ENCODE data around the gene GCNT3. TPM values are rescaled to one million over a fixed set of nuclear protein-coding genes. Genes with fewer than 3 reads are reported as not detected.
"Not testable (repeated sequence)": the region's sequence is repeated elsewhere in the genome, so short reads cannot be mapped to it uniquely, and the experiment has no call there.

Gene GCNT3
- total RNA-seq, 4 donors from 2014 or later, result 30.5 to 112 (median 77.6) TPM

DNA sequence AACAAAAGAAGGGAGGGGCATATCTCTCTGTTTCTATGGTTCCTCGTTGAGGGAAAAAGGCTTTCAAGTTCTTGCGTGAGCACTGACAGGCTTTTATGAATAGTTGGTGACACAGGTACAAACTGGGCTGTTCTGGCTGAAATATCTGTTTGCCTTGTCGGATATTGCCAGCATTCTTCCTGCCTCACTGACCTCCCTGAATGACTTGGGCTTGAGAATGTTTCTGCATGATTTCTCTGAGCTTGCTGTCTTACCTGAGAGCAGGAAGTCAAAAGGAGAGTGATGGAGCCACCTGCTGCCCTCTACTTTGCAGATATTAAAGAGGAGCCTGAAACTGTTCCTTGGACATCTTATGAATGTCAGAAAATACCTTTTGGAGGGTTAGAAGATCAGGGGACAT is 4.8 kb downstream of the GCNT3 start:
- H3K4me1 ChIP-seq, result peaks cover 0 to 28% (median 0%) of the 10 kb centered on the region in 4 donors
- no peaks in the 10 kb centered on the region for H3K36me3 ChIP-seq
- peak overlapping the region in 2 of 4 donors; percentile 55 to 63 for H3K27ac ChIP-seq
- H3K27me3 ChIP-seq, result no peaks in the 10 kb centered on the region
- H3K4me3 ChIP-seq, result peak overlapping the region in 2 of 4 donors; percentile 27 to 57
- no peaks in the 10 kb centered on the region for H3K9me3 ChIP-seq
- DNase-seq, result no peak
- TF ChIP-seq POLR2A (IDR thresholded peaks at IDR 0.05), result no peak
- TF ChIP-seq, protein P1, sequence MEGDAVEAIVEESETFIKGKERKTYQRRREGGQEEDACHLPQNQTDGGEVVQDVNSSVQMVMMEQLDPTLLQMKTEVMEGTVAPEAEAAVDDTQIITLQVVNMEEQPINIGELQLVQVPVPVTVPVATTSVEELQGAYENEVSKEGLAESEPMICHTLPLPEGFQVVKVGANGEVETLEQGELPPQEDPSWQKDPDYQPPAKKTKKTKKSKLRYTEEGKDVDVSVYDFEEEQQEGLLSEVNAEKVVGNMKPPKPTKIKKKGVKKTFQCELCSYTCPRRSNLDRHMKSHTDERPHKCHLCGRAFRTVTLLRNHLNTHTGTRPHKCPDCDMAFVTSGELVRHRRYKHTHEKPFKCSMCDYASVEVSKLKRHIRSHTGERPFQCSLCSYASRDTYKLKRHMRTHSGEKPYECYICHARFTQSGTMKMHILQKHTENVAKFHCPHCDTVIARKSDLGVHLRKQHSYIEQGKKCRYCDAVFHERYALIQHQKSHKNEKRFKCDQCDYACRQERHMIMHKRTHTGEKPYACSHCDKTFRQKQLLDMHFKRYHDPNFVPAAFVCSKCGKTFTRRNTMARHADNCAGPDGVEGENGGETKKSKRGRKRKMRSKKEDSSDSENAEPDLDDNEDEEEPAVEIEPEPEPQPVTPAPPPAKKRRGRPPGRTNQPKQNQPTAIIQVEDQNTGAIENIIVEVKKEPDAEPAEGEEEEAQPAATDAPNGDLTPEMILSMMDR (IDR thresholded peaks at IDR 0.05), result peak in 3 of 6 experiments; percentile 35 to 54 (median 39)

GRCh38 chr15:59618406-59618805 is 6.8 kb downstream of the GCNT3 start:
- DNase-seq, result no peak
- peak overlapping the region in 1 of 4 donors; percentile 22 for H3K4me3 ChIP-seq
- TF ChIP-seq, protein P1 (IDR thresholded peaks at IDR 0.05), result no peak
- no peak for TF ChIP-seq POLR2A (IDR thresholded peaks at IDR 0.05)
- peaks cover 0 to 28% (median 0%) of the 10 kb centered on the region in 4 donors for H3K4me1 ChIP-seq
- no peaks in the 10 kb centered on the region for H3K27me3 ChIP-seq
- H3K36me3 ChIP-seq, result no peaks in the 10 kb centered on the region
- H3K27ac ChIP-seq, result peak overlapping the region in 1 of 4 donors; percentile 21
- H3K9me3 ChIP-seq, result no peaks in the 10 kb centered on the region

DNA sequence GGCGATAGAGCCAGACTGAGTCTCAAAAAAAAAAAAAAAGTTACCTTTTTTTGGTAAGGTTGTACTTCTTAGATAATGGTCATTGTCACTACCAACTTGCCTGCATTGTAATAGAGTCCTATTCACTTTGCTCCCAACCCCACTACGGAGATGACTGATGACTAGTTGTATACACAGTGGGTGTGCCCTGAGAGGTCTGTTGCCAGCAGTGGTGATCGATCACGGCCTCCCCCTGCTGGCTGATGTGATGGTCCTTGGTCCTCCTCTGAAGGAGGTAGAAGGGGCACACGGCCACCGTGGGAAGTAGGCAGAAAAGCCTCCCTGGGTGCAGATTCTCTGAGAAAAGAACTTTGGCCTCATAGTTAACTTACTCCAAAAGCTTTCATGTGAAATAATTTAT is 10.7 kb downstream of the GCNT3 start:
- H3K4me3 ChIP-seq, result no peak overlapping the region
- H3K9me3 ChIP-seq, result no peaks in the 10 kb centered on the region
- TF ChIP-seq, protein P1 (IDR thresholded peaks at IDR 0.05), result peak in 4 of 6 experiments; percentile 27 to 73 (median 66)
- no peak for TF ChIP-seq POLR2A (IDR thresholded peaks at IDR 0.05)
- no peaks in the 10 kb centered on the region for H3K27me3 ChIP-seq
- H3K36me3 ChIP-seq, result peaks cover 0 to 5% (median 0%) of the 10 kb centered on the region in 3 donors
- peak; percentile 48 to 87 (median 81) for DNase-seq
- H3K4me1 ChIP-seq, result peaks cover 0 to 20% (median 0%) of the 10 kb centered on the region in 4 donors
- H3K27ac ChIP-seq, result no peak overlapping the region

DNA sequence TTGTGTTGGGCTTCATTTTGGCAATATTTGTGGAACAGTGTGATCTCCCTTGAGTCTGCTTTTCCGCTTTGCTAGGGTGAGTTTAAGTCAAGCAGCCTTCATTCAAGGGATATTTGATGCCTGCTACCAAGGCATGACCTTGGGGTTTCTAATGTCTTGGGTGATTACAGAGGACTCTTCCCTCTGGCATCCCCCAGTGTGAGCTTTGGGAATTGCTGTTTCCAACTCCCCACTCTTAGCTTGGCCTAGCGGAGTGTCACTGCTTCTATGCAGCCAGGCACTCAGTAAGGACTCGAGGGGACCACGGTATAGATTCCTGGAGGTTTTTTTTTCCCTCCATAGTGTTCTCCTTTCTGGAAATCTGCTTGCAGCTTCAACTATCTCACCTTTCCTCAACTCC is 21.1 kb downstream of the GCNT3 start:
- Histone ChIP-seq H3K27me3 (no peaks in the 10 kb centered on the region), H3K4me3 (no peak overlapping the region), H3K9me3 (no peaks in the 10 kb centered on the region), H3K27ac (no peak overlapping the region), H3K4me1 (no peaks in the 10 kb centered on the region), H3K36me3 (peaks cover 0 to 5% (median 0%) of the 10 kb centered on the region in 3 donors)
- TF ChIP-seq POLR2A (IDR thresholded peaks at IDR 0.05), result no peak
- TF ChIP-seq, protein P1 (IDR thresholded peaks at IDR 0.05), result peak in 2 of 6 experiments; percentile 15 to 20
- no peak for DNase-seq

DNA sequence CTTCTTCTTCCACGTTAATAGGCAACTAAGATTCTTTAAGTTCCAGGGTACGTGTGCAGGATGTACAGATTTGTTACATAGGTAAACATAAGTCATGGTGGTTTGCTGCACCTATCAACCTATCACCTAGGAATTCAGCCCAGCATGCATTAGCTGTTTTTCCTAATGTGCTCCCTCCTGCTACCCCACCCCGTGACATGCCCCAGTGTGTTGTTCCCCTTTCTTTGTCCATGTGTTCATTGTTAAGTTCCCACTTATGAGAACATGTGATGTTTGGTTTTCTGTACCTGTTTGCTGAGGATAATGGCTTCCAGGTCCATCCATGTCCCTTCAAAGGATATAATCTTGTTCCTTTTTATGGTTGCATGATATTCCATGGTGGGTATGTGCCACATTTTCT is 24.6 kb downstream of the GCNT3 start:
- Histone ChIP-seq H3K9me3 (no peaks in the 10 kb centered on the region), H3K27me3 (no peaks in the 10 kb centered on the region), H3K4me1 (no peaks in the 10 kb centered on the region), H3K27ac (no peak overlapping the region), H3K36me3 (peaks cover 0 to 32% (median 0%) of the 10 kb centered on the region in 3 donors), H3K4me3 (no peak overlapping the region)
- DNase-seq, result no peak
- no peak for TF ChIP-seq POLR2A (IDR thresholded peaks at IDR 0.05)
- TF ChIP-seq, protein P1 (IDR thresholded peaks at IDR 0.05), result no peak

GRCh38 chr15:59637507-59637906 is 25.9 kb downstream of the GCNT3 start:
- DNase-seq, H3K27ac ChIP-seq, H3K4me3 ChIP-seq, H3K9me3 ChIP-seq, H3K4me1 ChIP-seq, H3K27me3 ChIP-seq: not testable (repeated sequence)
- peaks cover 0 to 32% (median 0%) of the 10 kb centered on the region in 3 donors for H3K36me3 ChIP-seq
- TF ChIP-seq, protein P1 (IDR thresholded peaks at IDR 0.05), result peak in 3 of 6 experiments; percentile 22 to 26 (median 24)

Measured in Peyer's patch (tissue), 4 donors.